Adrenal gland (tissue), 5 donors: ENCODE measurements around the gene STARD7.

Experiments
- POLR2A ChIP-seq, 2 donors: fragments of 450-650 bp; IDR thresholded peaks; one replicate each; pipeline ENCODE4 v1.6.1; 2017; ENCODE audit warnings: antibody characterized with exemption in 2 of 2, mild to moderate bottlenecking in 2 of 2, moderate library complexity in 1 of 2
- TF ChIP-seq, protein P1 (sequence below), 6 experiments: fragments of 450-650 bp in 4 of 6; fragments of 200-600 bp in 2 of 6; sonication (generic) in 1 of 6; IDR thresholded peaks; 1 replicate in 5 of 6; 2 replicates in 1 of 6; pipeline versions ENCODE4 v1.5.1 to v1.8.0; 2016 to 2021; ENCODE audit warnings: antibody characterized with exemption in 6 of 6, mild to moderate bottlenecking in 2 of 6, moderate library complexity in 1 of 6
- donor health status: DM: no; HTN: no; CAD: no.

DNA sequence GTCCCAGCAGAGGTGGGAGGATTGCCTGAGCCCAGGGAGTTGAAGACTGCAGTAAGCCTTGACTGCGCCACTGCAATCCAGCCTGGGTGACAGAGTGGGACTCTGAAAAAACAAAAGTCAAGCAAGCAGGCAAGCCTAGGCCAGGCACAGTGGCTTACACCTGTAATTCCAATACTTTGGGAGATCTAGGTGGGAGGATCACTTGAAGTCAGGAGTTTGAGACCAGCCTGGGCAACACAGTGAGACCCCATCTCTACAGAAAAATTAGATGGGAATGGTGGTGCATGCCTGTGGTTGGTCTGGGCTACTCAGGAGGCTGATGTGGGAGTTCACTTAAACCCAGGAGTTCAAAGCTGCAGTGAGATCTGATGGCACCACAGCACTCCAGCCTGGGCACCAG, 28.6 kb downstream of the STARD7 start:
- TF ChIP-seq, protein P1, sequence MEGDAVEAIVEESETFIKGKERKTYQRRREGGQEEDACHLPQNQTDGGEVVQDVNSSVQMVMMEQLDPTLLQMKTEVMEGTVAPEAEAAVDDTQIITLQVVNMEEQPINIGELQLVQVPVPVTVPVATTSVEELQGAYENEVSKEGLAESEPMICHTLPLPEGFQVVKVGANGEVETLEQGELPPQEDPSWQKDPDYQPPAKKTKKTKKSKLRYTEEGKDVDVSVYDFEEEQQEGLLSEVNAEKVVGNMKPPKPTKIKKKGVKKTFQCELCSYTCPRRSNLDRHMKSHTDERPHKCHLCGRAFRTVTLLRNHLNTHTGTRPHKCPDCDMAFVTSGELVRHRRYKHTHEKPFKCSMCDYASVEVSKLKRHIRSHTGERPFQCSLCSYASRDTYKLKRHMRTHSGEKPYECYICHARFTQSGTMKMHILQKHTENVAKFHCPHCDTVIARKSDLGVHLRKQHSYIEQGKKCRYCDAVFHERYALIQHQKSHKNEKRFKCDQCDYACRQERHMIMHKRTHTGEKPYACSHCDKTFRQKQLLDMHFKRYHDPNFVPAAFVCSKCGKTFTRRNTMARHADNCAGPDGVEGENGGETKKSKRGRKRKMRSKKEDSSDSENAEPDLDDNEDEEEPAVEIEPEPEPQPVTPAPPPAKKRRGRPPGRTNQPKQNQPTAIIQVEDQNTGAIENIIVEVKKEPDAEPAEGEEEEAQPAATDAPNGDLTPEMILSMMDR (IDR thresholded peaks at IDR 0.05) = no peak
- no peak for TF ChIP-seq POLR2A (IDR thresholded peaks at IDR 0.05)
